IPS-18a (cell line): ENCODE results near the gene TBL2.

Experiments used
- H3K27ac ChIP-seq: one replicate; pipeline ENCODE4 v1.5.1; 2013; ENCODE audit warnings: low read length
- H3K27me3 ChIP-seq: one replicate; pipeline ENCODE4 v1.6.1; 2013; ENCODE audit warnings: mild to moderate bottlenecking, low read length; ENCODE audit not compliant: control insufficient read depth, insufficient read depth
- H3K36me3 ChIP-seq: one replicate; pipeline ENCODE4 v1.6.1; 2013; ENCODE audit warnings: low read depth, low read length; ENCODE audit not compliant: control insufficient read depth
- H3K4me1 ChIP-seq: one replicate; pipeline ENCODE4 v1.6.1; 2013; ENCODE audit warnings: low read depth, low read length; ENCODE audit not compliant: control insufficient read depth
- H3K4me3 ChIP-seq: one replicate; pipeline ENCODE4 v1.5.1; 2013; ENCODE audit warnings: low read length
- H3K9ac ChIP-seq: one replicate; pipeline ENCODE4 v1.6.1; 2013; ENCODE audit warnings: mild to moderate bottlenecking, low read length, moderate library complexity
- H3K9me3 ChIP-seq: one replicate; pipeline ENCODE4 v1.6.1; 2013; ENCODE audit warnings: low read depth, low read length; ENCODE audit not compliant: control insufficient read depth

The TBL2 gene

GRCh38 chr7:73602721-73603651, 24.6 kb upstream of the TBL2 start:
- Histone ChIP-seq H3K36me3 (no peaks in the 10 kb centered on the region), H3K4me1 (peaks cover 3% of the 10 kb centered on the region), H3K27ac (no peak overlapping the region), H3K9me3 (no peaks in the 10 kb centered on the region), H3K4me3 (no peak overlapping the region), H3K9ac (no peak overlapping the region), H3K27me3 (peaks cover 7% of the 10 kb centered on the region)

- no peak overlapping the region for H3K4me3 ChIP-seq
These were observed 21.5 kb upstream of the TBL2 start for GRCh38 chr7:73599916-73600315.

GRCh38 chr7:73599151-73599882, 20.9 kb upstream of the TBL2 start:
- Histone ChIP-seq H3K36me3 (no peaks in the 10 kb centered on the region), H3K27ac (no peak overlapping the region), H3K4me1 (no peaks in the 10 kb centered on the region)

More at GRCh38 chr7:73599916-73600315, 21.5 kb upstream of the TBL2 start:
- Histone ChIP-seq H3K27ac (no peak overlapping the region), H3K9ac (no peak overlapping the region), H3K36me3 (no peaks in the 10 kb centered on the region), H3K27me3 (peaks cover 9% of the 10 kb centered on the region), H3K9me3 (no peaks in the 10 kb centered on the region), H3K4me1 (no peaks in the 10 kb centered on the region)

GRCh38 chr7:73597978-73598782, 19.8 kb upstream of the TBL2 start:
- peaks cover 9% of the 10 kb centered on the region for H3K27me3 ChIP-seq
- no peaks in the 10 kb centered on the region for H3K9me3 ChIP-seq
- no peaks in the 10 kb centered on the region for H3K36me3 ChIP-seq
- H3K4me3 ChIP-seq = no peak overlapping the region
- H3K9ac ChIP-seq = no peak overlapping the region
- no peaks in the 10 kb centered on the region for H3K4me1 ChIP-seq
- H3K27ac ChIP-seq = no peak overlapping the region

More at GRCh38 chr7:73599151-73599882, 20.9 kb upstream of the TBL2 start:
- H3K4me3 ChIP-seq = no peak overlapping the region
- no peak overlapping the region for H3K9ac ChIP-seq
- H3K9me3 ChIP-seq = no peaks in the 10 kb centered on the region
- H3K27me3 ChIP-seq = peaks cover 9% of the 10 kb centered on the region

- H3K4me1 ChIP-seq = no peaks in the 10 kb centered on the region
These were observed 18.0 kb upstream of the TBL2 start for GRCh38 chr7:73596191-73597065.

GRCh38 chr7:73595358-73595757, 17.0 kb upstream of the TBL2 start:
- Histone ChIP-seq H3K36me3 (no peaks in the 10 kb centered on the region), H3K27me3 (peaks cover 9% of the 10 kb centered on the region), H3K27ac (no peak overlapping the region), H3K4me1 (no peaks in the 10 kb centered on the region), H3K9me3 (no peaks in the 10 kb centered on the region), H3K9ac (no peak overlapping the region), H3K4me3 (no peak overlapping the region)

More at GRCh38 chr7:73596191-73597065, 18.0 kb upstream of the TBL2 start:
- no peak overlapping the region for H3K4me3 ChIP-seq
- no peak overlapping the region for H3K27ac ChIP-seq
- H3K9ac ChIP-seq = no peak overlapping the region
- peaks cover 9% of the 10 kb centered on the region for H3K27me3 ChIP-seq
- no peaks in the 10 kb centered on the region for H3K9me3 ChIP-seq
- H3K36me3 ChIP-seq = no peaks in the 10 kb centered on the region

GRCh38 chr7:73593207-73594045, 15.0 kb upstream of the TBL2 start:
- H3K9me3 ChIP-seq = no peaks in the 10 kb centered on the region
- no peak overlapping the region for H3K4me3 ChIP-seq
- H3K27ac ChIP-seq = no peak overlapping the region
- no peak overlapping the region for H3K9ac ChIP-seq
- H3K4me1 ChIP-seq = no peaks in the 10 kb centered on the region
- peaks cover 6% of the 10 kb centered on the region for H3K27me3 ChIP-seq
- no peaks in the 10 kb centered on the region for H3K36me3 ChIP-seq

- Histone ChIP-seq H3K4me1 (no peaks in the 10 kb centered on the region), H3K9ac (no peak overlapping the region), H3K9me3 (no peaks in the 10 kb centered on the region), H3K27ac (no peak overlapping the region), H3K36me3 (no peaks in the 10 kb centered on the region), H3K27me3 (peaks cover 42% of the 10 kb centered on the region), H3K4me3 (no peak overlapping the region)
These were observed 8.5 kb upstream of the TBL2 start for GRCh38 chr7:73586911-73587310.

GRCh38 chr7:73585196-73585595, 6.8 kb upstream of the TBL2 start:
- Histone ChIP-seq H3K27me3 (peaks cover 47% of the 10 kb centered on the region), H3K4me3 (no peak overlapping the region), H3K9ac (no peak overlapping the region), H3K4me1 (no peaks in the 10 kb centered on the region), H3K9me3 (no peaks in the 10 kb centered on the region), H3K36me3 (no peaks in the 10 kb centered on the region), H3K27ac (no peak overlapping the region)

GRCh38 chr7:73582664-73583202, 4.4 kb upstream of the TBL2 start:
- H3K9ac ChIP-seq = no peak overlapping the region
- H3K4me3 ChIP-seq = no peak overlapping the region
- H3K36me3 ChIP-seq = no peaks in the 10 kb centered on the region
- no peak overlapping the region for H3K27ac ChIP-seq
- no peaks in the 10 kb centered on the region for H3K9me3 ChIP-seq
- peaks cover 47% of the 10 kb centered on the region for H3K27me3 ChIP-seq
- no peaks in the 10 kb centered on the region for H3K4me1 ChIP-seq
